Measurements from ENCODE around the gene PRMT7.

Gene PRMT7

GRCh38 chr16:68393333-68393732 is 82.5 kb downstream of the PRMT7 start:
- Mint-ChIP-seq H3K27me3 (peaks cover 5% of the 10 kb centered on the region), H3K36me3 (ENCODE audit: low read depth) (no peaks in the 10 kb centered on the region)

DNA sequence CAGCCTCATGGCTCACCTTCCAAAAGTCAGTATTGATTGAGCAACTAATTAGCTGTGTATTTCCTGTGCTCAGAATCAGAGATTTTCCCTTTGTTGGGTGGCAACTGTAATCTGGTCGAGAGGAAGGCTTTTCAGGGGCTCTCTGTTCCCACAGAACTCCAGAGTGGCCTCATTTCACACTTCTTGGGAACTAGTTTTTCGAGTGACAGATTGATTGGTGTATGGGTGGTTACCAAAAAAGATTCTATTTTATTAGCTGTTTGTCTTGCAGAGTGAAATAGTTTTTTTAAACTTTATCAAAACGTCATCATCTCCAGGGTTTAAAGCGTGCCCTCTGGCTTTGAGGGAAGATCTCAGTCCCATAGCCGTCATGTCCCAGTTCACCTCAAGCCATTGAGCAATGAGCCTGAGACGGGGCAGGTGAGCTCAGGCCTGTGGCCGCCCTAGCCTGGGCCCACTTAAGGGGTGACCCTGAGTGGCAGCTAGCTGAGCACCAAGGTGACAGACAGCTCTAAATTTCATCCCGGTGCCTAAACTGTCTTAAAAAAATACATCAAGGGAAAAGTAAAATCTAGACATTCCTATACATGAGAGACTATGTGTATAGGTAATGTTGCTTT is 84.5 kb downstream of the PRMT7 start:
- Mint-ChIP-seq H3K36me3 (ENCODE audit: low read depth) (no peaks in the 10 kb centered on the region), H3K4me3 (no peak overlapping the region), H3K9me3 (no peaks in the 10 kb centered on the region), H3K27me3 (peaks cover 4% of the 10 kb centered on the region), H3K4me1 (ENCODE audit: low read depth) (no peaks in the 10 kb centered on the region), H3K27ac (no peak overlapping the region)
- intact Hi-C loops (cut with micrococcal nuclease): no loop called here

More at GRCh38 chr16:68393333-68393732, 82.5 kb downstream of the PRMT7 start:
- Mint-ChIP-seq H3K27ac (no peak overlapping the region), H3K9me3 (no peaks in the 10 kb centered on the region), H3K4me1 (ENCODE audit: low read depth) (no peaks in the 10 kb centered on the region), H3K4me3 (no peak overlapping the region)
- intact Hi-C loops (cut with micrococcal nuclease): no loop called here

- no peaks in the 10 kb centered on the region for H3K4me1 Mint-ChIP-seq (ENCODE audit: low read depth)
- no peaks in the 10 kb centered on the region for H3K9me3 Mint-ChIP-seq
- peaks cover 4% of the 10 kb centered on the region for H3K27me3 Mint-ChIP-seq
- H3K36me3 Mint-ChIP-seq (ENCODE audit: low read depth): no peaks in the 10 kb centered on the region
- no peak overlapping the region for H3K4me3 Mint-ChIP-seq
- intact Hi-C loops (cut with micrococcal nuclease): no loop called here
- H3K27ac Mint-ChIP-seq: no peak overlapping the region
These were observed 85.0 kb downstream of the PRMT7 start for GRCh38 chr16:68395815-68396214.

GRCh38 chr16:68396481-68396880 is 85.7 kb downstream of the PRMT7 start:
- no peaks in the 10 kb centered on the region for H3K36me3 Mint-ChIP-seq (ENCODE audit: low read depth)
- intact Hi-C loops (cut with micrococcal nuclease): no loop called here
- H3K4me3 Mint-ChIP-seq: no peak overlapping the region
- H3K9me3 Mint-ChIP-seq: no peaks in the 10 kb centered on the region
- peaks cover 4% of the 10 kb centered on the region for H3K27me3 Mint-ChIP-seq
- H3K27ac Mint-ChIP-seq: no peak overlapping the region
- no peaks in the 10 kb centered on the region for H3K4me1 Mint-ChIP-seq (ENCODE audit: low read depth)

GRCh38 chr16:68397710-68398201 is 86.9 kb downstream of the PRMT7 start:
- Mint-ChIP-seq H3K4me1 (ENCODE audit: low read depth) (no peaks in the 10 kb centered on the region), H3K9me3 (no peaks in the 10 kb centered on the region), H3K27me3 (peaks cover 4% of the 10 kb centered on the region), H3K36me3 (ENCODE audit: low read depth) (no peaks in the 10 kb centered on the region), H3K27ac (no peak overlapping the region), H3K4me3 (no peak overlapping the region)
- intact Hi-C loops (cut with micrococcal nuclease): no loop called here

DNA sequence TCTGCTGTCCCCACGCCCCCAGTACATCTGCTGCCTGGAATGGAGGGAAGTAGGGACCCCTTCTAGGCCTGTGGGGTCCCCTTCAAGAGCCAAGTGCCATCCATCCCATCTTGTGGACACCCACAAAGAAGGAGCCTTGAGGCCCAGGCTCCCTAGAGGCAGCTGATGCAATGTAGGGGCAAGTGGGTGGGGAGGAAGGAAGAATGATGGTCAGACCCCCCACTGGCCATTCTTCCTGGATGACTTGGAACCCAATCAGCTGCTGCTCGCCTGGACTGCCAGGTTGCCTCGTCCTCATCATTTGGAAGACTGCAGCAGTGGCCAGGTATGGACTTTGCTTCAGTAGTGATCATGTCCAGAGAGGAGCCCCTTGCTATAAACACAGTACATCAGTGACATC is 88.6 kb downstream of the PRMT7 start:
- H3K27ac Mint-ChIP-seq: no peak overlapping the region
- no peaks in the 10 kb centered on the region for H3K9me3 Mint-ChIP-seq
- H3K4me1 Mint-ChIP-seq (ENCODE audit: low read depth): no peaks in the 10 kb centered on the region
- peaks cover 4% of the 10 kb centered on the region for H3K27me3 Mint-ChIP-seq
- intact Hi-C loops (cut with micrococcal nuclease): no loop called here
- H3K4me3 Mint-ChIP-seq: no peak overlapping the region
- no peaks in the 10 kb centered on the region for H3K36me3 Mint-ChIP-seq (ENCODE audit: low read depth)

DNA sequence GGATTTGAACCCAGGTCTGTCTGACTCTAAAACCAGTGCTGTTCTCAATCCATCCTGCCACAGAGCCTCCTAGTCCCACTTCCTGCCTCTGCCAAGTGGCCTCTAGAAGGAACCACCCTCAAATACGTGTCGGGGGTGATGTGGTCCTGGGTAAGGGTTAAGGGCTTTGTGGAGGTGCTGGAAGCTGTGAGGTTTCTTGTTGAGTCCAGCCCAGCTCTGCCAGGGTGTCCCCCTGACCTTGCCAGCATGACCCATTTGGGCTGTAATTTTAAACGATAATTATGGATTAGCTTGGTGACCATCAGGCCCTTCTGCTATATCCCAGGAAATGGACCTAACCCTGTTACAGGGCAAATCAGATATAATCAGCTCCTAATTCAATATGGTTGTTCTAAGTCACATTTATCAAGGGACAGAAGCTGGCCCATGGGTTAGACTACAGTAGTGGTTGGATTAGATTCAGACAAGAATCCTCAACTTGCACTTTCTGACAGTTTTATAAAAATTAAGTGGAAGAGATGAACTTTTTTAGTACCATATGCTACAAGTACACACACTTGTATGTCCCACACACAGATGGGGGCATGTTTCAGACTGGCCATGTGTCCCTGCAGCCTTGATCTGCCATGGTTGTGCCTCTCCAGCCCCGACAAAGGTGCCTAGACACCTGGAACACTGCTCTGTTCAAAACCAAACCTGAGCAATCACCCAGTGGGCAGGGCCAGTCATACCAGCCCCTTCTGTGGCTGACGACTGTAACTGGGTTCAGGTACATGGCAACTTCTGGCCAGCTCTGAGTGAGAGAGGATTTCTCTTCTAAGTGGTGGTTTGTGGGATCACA is 89.5 kb downstream of the PRMT7 start:
- no peaks in the 10 kb centered on the region for H3K4me1 Mint-ChIP-seq (ENCODE audit: low read depth)
- intact Hi-C loops (cut with micrococcal nuclease): no loop called here
- no peaks in the 10 kb centered on the region for H3K9me3 Mint-ChIP-seq
- H3K27me3 Mint-ChIP-seq: peaks cover 4% of the 10 kb centered on the region
- H3K4me3 Mint-ChIP-seq: no peak overlapping the region
- H3K27ac Mint-ChIP-seq: no peak overlapping the region
- H3K36me3 Mint-ChIP-seq (ENCODE audit: low read depth): no peaks in the 10 kb centered on the region

DNA sequence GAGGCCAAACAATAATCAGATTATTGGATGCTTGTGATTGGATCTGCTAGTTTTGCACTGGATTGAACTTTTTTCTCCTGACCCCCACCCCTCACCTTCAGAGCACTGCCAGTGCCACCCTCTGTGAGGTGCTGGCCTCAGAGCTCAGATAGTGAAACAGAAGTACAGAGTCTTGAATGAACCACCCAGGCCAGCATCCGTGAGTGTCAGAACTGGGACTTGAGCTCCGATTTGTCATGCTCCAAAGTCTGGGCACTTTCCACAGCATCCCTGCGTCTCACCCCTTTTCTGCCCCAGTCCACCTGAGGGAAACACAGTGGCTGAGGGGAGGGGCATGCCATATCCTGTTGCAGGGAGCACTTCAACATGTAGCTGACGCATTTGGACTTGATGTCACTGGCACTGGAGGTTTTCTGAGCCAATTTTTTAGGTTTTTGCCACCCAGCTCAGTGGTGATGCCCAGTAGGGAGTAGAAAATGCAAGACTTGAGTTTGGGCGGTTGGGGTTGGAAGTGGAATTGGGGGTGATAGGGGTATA is 90.2 kb downstream of the PRMT7 start:
- H3K27me3 Mint-ChIP-seq: peaks cover 4% of the 10 kb centered on the region
- no peak overlapping the region for H3K4me3 Mint-ChIP-seq
- no peaks in the 10 kb centered on the region for H3K9me3 Mint-ChIP-seq
- no peaks in the 10 kb centered on the region for H3K36me3 Mint-ChIP-seq (ENCODE audit: low read depth)
- H3K4me1 Mint-ChIP-seq (ENCODE audit: low read depth): no peaks in the 10 kb centered on the region
- H3K27ac Mint-ChIP-seq: no peak overlapping the region
- intact Hi-C loops (cut with micrococcal nuclease): no loop called here

DNA sequence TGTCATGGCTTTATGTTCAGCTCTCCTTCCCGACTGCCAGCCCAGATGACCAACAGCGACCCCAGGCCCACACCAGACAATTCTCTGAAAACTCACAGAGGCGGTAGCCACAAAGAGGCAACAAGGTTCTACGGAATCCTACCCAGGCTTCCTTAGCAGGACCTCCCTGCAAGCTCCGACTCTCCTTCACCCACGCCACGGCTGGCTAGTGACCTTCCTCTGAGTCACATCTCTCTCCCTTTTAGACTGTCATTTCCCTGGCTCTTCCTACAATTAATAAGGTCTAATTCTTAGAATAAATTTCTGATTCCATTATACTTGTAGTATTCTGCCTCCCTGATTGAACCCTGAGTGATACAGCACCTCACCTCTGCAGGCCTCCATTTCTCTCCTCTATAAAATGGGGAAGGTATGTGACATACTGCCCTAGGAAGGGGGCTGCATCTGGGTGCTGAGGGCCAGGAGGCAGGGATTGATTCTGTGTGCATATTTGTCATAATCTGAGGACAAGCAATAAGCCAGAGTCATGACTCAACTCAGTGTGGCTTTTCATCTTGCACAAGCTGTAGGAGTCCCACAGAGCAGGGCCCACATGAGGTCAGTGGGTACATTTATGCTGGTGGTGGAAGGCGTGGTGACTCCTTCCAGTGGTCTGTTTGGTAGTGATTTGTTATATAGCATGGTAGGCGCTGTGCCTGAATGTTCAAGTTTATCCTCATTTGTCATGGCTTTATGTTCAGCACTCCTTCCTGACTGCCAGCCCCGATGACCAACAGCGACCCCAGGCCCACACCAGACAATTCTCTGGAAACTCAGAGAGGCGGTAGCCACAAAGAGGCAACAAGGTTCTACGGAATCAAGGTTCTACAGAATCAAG is 91.3 kb downstream of the PRMT7 start:
- H3K27me3 Mint-ChIP-seq: peaks cover 7% of the 10 kb centered on the region
- no peaks in the 10 kb centered on the region for H3K36me3 Mint-ChIP-seq (ENCODE audit: low read depth)
- intact Hi-C loops (cut with micrococcal nuclease): no loop called here
- H3K4me1 Mint-ChIP-seq (ENCODE audit: low read depth): no peaks in the 10 kb centered on the region
- H3K9me3 Mint-ChIP-seq: no peaks in the 10 kb centered on the region
- no peak overlapping the region for H3K4me3 Mint-ChIP-seq
- no peak overlapping the region for H3K27ac Mint-ChIP-seq

DNA sequence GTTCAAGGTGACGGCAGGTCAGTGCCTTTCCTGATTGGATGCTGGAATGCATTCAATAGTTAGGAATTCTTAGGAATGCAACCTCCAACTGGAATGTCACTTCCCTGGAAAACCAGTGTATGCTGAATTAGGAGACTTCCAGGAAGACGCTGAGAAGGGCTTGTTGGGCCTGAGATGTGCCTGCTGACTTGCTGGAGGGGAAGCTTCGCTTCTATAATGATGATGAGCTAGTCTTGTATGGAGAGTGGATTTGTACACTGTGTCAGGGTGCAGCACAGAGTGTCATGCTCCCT is 91.9 kb downstream of the PRMT7 start:
- Mint-ChIP-seq H3K36me3 (ENCODE audit: low read depth) (no peaks in the 10 kb centered on the region), H3K27ac (no peak overlapping the region), H3K9me3 (no peaks in the 10 kb centered on the region), H3K4me3 (no peak overlapping the region), H3K4me1 (ENCODE audit: low read depth) (no peaks in the 10 kb centered on the region), H3K27me3 (peaks cover 4% of the 10 kb centered on the region)
- intact Hi-C loops (cut with micrococcal nuclease): no loop called here

GRCh38 chr16:68403177-68403576 is 92.4 kb downstream of the PRMT7 start:
- Mint-ChIP-seq H3K36me3 (ENCODE audit: low read depth) (no peaks in the 10 kb centered on the region), H3K9me3 (no peaks in the 10 kb centered on the region), H3K4me1 (ENCODE audit: low read depth) (no peaks in the 10 kb centered on the region), H3K4me3 (no peak overlapping the region), H3K27ac (no peak overlapping the region), H3K27me3 (peaks cover 4% of the 10 kb centered on the region)
- intact Hi-C loops (cut with micrococcal nuclease): no loop called here

GRCh38 chr16:68403704-68404103 is 92.9 kb downstream of the PRMT7 start:
- no peaks in the 10 kb centered on the region for H3K9me3 Mint-ChIP-seq
- no peaks in the 10 kb centered on the region for H3K4me1 Mint-ChIP-seq (ENCODE audit: low read depth)
- no peaks in the 10 kb centered on the region for H3K36me3 Mint-ChIP-seq (ENCODE audit: low read depth)
- H3K27me3 Mint-ChIP-seq: peaks cover 4% of the 10 kb centered on the region
- no peak overlapping the region for H3K27ac Mint-ChIP-seq
- no peak overlapping the region for H3K4me3 Mint-ChIP-seq
- intact Hi-C loops (cut with micrococcal nuclease): no loop called here

GRCh38 chr16:68404736-68405345 is 94.0 kb downstream of the PRMT7 start:
- Mint-ChIP-seq H3K4me1 (ENCODE audit: low read depth) (no peaks in the 10 kb centered on the region), H3K36me3 (ENCODE audit: low read depth) (no peaks in the 10 kb centered on the region), H3K4me3 (no peak overlapping the region), H3K27me3 (peaks cover 4% of the 10 kb centered on the region), H3K27ac (no peak overlapping the region), H3K9me3 (no peaks in the 10 kb centered on the region)
- intact Hi-C loops (cut with micrococcal nuclease): no loop called here

All from dendritic cell treated with granulocyte-macrophage colony-stimulating factor and Interleukin-4, amounts not matched to agents 40 ng/mL and 50 ng/mL, for 4 days (primary cell).